CD4-positive, alpha-beta T cell treated with Interleukin-4 for 1 hour (primary cell): Measurements from ENCODE around the gene SLC1A3.

Experiments used
- DNase-seq, 2 donors: peaks; one replicate each; pipeline ENCODE4 v3.0.0-alpha.2; 2020 to 2022

The SLC1A3 gene

DNA sequence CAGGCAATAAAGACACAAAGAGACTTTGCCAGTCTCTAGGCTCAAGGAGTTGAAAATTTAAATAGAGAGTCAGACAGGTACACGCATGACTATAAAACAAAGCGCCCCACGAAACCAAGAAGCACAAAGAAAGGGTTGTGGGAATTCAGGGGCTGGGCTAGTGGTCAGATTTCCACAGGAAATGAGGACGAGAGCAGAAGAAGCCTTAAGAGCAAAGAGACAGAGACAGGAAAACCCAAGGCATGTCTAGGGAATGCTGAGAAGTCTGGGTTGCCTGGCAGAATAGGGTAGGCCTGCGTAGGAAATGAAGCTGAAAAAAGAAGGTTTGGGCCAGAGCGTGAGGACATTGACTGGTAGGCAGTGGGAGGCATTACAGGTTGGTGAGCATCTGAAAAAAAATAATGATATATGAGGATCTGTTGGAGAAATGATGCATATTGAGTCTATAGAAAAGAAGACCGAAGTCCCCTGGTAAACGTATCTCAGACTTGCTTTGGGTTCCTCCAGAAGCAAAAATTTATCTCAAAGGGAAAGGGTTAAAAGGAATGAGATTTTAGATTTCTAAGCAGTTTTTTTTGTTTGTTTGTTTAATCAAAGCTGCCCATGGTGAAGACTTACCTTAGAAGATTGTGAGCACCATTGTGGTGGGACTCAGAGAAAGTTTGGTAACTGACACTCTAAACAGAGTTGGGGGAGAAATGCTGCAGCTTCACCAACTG is 51.8 kb downstream of the SLC1A3 start:
- no peak for DNase-seq

DNA sequence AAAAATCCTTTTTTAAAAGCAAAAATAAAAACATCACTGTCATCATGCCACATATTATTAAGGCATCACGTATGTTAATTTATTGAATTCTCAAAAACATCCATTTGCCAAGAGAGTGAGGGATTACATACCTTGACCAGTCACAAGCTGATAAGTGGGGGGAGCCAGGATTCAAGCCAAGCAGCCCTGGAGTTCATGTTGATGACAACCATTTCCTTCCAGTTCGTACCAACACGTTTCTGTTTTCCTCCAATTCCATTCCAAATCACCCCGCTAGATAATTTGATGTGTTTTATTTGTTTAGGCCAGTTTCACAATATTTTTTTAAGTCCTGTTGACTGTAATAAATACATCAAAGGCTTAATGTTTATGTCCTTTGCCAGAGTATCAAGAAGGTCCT is 53.0 kb downstream of the SLC1A3 start:
- DNase-seq: no peak

DNA sequence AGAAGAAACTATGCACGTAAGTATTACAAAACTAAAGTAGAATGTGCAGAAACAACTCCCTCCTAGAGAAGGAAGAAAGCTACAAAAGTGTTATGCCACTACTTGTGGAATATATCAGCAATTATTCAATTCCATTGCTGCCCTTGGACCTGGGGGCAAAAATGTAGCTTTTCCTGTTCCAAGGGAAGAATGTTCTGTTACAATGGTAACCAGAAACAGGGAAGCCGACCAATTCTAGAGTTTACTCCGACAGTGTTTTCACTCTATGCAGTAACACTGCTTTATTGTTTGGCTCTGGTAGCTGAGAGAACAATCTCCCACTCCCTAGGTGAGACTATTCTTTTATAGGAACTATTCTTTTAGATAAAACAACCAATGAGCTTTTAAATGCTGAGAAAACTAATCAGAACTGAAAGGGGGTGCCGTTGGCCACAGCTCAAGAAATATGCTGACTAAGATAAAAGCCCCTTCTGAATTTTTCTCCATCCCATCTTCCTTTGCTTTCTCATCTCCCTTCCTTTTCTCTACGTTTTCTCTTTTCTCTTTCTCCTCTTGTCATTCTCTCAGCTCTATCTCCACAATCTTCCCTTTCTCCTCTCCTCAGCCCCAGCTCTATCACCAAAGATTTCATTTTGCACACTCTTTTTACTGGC is 54.1 kb downstream of the SLC1A3 start:
- DNase-seq: no peak

DNA sequence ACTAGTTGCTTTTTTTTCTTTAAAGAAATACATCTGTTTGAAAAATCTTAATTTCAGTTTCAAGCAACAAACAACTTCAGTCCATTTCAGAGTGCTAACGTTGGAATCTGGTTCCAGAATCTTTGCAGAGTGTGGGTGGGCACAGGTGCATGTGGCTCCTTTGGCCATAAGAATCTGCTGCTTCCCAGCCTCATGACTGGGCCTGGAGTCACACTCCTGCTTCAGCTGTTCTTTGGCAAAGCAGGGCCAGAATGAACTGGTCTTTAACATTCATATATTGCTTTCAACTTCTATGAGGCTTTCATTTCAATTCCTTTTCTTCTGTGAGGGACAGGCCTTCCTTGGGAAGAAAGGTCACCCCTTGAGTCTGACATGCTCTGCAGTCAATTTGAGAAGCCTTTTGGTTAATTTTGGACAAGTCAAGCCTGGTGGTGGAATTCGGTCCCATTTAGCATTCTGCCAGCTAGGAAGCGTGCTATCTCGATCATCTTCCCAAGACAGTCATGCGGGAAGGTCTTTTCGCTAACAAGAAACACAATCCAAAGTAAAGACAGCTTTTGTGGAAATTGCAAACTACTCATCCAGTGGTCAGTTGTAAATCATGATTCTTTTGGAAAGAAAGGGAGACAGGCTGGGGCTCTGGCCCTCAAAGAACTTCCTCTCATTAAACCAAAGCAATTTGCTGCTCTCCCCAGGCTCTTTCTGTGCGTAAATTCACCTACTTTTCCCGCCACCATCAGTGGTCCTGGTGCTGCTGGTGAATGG is 55.2 kb downstream of the SLC1A3 start:
- no peak for DNase-seq

DNA sequence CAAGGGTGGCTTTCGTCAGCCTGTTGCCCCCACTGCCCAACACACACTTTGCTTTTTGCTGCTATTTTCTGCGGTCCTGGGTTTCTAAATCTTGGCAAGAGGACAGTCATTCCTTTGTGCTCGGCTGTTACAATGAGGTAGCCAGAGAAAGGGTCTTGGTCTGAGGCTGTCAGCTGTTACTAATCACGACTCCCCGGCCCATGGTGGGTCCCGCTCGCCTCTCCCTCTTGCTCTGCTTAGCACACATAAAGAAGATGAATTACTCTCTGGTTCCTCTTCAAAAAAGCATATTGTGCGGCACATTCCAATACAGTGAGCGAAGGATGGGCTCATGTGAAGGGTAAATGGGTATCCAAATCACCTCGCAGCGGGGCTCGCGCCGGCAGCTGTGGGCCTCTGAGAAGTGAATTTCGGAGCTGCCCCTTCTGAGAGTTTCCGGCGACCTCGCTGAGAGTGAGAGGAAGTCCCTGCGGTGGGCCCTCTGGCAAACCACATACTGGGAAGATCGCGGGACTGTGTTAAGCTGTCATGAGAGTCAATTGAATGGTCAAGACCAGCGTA is 56.0 kb downstream of the SLC1A3 start:
- no peak for DNase-seq

DNA sequence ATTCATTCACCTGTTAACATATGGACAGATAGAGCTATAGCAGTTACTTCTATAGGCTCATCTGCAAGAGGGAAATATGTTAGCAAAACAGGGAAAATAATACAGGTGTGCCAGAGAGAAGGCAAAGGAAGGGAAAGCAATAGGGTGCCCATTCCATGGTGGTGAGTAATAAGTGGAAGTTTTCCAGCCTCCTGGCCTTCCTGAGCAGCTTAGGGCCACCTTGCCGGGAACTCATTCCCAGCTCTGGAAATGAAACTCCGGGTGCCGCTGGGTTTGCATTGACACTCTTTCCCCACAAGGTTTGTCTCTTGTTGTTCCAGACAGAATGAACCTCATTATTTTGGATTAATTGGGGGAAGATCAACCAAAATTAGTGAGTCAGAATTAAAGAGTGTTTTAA is 58.4 kb downstream of the SLC1A3 start:
- DNase-seq: no peak

DNA sequence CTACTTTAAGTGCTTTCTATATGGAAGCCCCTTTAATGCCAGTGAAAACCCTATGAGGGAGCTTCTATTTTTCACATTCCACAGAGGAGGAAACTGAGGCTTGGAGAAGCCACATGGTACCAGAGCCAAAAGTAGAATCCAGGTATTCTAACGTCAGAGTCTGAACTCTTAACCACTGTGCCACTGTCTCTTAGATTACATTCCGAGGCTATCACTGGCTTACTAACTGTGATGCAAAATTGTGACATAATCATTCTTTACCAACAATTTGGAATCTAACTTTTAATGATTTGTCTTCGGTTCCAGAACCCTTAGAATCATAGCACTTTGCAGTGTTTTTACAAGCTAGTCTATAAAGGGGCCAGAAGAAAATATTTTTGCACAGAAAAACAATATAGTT is 59.2 kb downstream of the SLC1A3 start:
- DNase-seq: no peak

DNA sequence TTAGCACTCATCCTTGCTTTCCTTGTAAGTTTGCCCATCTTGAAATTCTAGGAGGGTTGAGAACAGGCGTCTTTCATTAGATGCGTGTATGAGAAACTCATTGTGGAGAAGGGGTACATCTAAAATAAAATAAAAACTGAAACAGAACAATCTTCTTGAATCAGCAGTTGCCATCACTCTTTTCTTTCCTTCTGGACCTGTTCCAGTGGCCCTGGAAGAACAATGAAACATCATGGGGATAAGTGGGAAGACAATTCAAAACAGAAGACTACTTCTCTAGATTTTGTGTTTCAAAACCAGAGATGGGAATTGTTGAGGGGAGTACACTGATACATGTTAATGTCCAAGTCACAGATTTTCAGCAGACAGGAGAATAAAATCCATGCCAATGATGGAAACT is 59.9 kb downstream of the SLC1A3 start:
- no peak for DNase-seq

DNA sequence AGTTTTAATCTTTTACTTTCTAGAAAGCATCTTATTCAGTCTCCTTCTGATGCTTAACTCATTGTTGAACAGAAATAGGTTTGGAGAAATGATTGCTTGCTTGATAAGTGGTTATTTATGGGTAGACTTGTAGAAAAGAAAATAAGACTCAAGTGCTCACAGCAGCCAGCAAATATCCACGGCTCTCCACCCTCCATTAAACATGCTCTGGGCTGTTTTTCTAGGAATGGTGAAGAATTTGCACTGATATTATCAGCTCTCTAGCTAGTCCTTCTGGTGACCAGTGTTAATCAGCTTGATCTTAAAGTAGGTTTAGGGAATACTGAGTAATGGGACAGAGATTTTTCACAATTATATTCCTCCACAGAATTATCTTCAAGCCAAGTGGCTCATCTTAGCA is 60.6 kb downstream of the SLC1A3 start:
- DNase-seq: no peak

DNA sequence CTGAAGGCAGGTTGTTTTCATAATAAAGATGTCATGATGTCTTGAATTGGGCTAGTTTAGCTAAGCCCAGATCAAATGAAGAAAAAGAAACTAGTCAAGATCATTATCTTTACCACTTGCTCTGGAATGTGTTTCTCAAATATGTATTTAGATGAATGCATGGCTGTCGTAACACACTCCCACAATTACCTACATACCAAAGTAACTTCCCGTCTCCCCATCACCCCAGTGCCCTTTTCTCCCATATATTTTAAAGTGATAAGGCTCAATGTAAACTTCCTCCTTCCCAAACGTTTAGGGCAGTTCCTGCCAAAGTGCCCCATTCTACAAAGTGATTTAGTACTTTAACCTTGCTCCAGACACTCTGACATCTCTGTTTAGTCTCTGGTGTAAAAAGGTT is 61.4 kb downstream of the SLC1A3 start:
- DNase-seq: no peak

DNA sequence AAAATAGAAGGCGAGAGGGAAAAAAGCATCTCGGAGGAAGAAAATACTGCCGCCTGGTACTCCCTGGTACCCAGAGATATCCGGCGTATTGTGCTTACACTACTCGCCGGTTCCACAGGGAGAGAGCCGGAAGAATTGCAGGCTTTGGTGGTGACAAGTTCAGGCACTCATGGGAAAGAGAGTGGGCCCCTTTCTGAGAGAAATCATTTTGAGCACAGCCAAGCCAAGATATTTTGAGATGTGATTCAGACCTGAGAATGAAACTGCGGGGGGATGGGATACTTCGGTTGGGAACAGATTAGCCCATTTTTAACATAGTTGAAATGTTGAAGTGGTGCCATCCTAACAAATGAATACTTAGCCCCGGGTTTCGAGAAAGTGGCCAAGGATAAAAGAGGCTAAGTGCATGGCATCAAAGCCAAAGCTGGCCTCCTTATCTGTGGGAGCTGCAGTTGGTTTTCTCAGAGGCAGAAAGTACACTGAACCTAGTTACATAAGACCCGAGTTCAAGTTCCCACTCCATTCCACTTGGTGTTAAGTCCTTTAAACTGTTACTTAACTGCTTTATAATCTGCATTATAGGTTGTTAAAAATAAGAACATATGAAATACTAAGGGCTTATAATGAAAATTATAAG is 62.7 kb downstream of the SLC1A3 start:
- DNase-seq: no peak

DNA sequence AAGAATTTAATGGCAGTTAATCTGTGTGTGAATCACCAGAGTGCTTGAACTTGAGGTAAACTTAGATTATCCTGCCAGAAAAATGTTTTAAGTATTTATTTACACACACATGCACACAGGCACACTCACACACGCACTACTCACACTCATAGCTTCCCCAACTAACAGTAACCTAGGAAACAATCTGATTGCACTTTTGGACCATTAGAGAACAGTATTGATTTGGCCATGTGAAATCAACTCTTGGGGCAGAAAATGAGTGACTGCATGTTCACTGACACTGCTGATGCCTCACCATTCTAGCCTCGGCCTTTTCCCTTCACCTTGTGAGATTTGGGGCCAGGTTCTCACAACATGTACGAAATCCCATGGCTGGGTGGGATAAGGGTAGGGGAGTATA is 64.1 kb downstream of the SLC1A3 start:
- DNase-seq: no peak

DNA sequence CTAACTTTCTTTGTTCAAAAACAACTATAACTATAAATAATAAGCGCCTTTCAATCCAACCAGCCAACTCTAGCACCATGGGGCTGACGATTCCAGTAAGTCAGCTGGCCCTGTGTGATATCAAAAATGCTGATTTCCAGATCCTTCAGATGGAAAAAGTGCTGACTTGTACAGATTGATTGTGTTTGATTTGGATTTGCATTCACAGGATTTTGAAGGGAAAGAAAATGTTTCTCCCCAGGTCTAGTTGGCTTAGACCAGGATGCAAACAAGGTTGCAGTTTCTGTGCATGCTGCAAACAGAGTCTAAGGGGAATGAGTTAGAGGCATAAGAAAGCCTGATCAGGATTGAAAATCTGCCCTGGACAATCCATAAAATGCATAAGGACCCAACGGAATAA is 68.9 kb downstream of the SLC1A3 start:
- DNase-seq: no peak

DNA sequence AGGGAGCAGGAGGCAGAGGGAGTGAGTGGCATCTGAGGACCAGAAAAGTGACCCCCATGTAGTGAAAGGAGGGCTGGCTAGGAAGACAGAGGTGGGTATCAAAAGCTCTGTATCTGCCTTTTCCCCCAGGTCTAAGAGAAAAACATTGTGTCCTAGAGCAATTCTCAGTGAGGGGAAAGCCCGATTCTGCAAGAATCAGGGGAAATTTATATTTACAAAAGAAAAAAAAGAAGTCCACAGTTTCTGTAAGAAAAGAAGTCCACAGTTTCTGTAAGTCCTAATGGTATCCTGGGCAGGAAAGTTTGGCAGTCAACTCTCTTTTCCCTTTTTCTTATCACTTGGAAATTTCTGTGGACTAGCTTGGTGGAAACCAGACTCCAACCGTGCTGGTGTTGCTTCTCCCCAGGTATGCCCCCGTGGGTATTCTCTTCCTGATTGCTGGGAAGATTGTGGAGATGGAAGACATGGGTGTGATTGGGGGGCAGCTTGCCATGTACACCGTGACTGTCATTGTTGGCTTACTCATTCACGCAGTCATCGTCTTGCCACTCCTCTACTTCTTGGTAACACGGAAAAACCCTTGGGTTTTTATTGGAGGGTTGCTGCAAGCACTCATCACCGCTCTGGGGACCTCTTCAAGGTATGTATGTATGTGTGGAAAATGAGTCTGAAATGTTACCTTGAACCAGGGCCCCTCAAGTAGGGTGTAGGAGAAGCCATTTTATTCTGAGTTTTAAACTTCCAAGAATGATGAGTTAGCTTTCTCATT is 73.0 kb downstream of the SLC1A3 start:
- DNase-seq: no peak

DNA sequence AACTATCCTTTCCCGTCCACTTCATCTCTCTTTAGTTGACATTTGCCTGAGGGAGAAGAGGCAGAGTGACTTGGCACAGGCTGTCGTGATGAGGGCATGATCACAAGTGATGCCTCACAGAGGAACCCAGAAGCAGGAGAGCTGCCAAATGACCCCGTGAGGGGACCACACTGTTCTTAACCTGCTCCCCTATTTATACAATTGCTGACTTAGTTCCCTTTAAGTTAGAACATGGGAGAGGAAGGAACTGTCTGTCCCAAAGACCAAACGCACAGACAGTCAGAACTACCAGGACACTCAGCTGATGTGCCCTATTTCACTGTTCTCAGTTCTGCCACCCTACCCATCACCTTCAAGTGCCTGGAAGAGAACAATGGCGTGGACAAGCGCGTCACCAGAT is 73.7 kb downstream of the SLC1A3 start:
- no peak for DNase-seq

DNA sequence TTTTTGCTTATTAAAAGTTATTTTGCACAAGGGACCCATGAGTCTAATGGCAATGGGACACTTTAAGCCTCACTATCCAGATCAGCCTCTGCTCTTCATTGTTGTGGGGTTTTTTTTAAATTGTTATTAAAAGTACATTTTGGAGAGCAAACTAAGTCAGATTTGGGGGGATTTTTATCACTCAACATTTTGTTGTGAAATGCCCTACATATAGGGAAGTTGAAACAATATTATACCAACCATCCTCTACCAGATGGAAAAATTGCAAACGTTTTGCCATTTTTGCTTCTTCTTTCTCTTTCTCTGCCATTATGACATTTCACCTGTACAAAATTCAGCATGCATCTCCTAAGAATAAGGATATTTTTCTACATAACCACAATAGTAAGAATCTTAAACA is 75.3 kb downstream of the SLC1A3 start:
- no peak for DNase-seq

DNA sequence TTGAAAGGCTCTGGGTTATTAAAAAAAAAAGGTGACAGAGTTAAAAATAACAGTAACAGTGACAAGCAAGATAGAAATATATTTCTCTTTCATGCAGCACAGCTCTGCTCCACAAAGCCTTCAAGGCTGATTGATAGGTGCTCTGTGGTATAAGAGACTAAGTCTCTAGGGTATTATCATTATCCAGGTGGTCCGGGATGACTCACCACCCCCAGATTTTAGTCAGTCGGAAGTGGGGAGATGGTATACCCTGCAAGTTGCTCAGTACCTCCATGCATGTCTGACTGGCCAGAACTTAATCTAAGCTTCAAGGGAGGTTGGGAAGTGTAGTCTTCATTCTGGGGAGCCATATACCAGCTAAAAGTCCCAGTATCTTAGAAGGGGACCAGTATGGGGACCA is 76.1 kb downstream of the SLC1A3 start:
- no peak for DNase-seq

DNA sequence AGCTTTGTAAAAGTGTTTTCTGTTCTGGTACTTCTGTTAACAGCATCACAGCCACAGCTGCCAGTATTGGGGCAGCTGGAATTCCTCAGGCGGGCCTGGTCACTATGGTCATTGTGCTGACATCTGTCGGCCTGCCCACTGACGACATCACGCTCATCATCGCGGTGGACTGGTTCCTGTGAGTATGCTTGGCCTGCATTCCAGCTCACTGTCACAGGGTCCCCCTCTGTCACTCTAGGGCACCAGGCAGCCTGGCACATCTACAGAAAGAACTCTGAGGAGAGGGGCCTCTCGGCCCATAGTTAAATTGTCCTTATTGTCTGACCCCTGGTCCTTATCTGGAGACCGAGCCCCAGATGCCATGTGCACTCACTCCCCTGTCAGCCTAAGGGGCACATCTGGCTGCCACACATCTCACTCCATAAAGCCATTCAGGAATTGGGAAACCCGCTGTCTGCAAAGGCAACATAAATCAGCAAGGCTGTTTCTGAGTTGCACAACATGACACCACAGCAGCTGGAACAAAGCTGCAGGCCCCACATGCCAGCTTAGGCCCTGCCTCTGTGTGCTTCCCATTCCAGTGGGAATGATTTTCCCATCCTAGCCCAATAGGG is 77.5 kb downstream of the SLC1A3 start:
- no peak for DNase-seq

DNA sequence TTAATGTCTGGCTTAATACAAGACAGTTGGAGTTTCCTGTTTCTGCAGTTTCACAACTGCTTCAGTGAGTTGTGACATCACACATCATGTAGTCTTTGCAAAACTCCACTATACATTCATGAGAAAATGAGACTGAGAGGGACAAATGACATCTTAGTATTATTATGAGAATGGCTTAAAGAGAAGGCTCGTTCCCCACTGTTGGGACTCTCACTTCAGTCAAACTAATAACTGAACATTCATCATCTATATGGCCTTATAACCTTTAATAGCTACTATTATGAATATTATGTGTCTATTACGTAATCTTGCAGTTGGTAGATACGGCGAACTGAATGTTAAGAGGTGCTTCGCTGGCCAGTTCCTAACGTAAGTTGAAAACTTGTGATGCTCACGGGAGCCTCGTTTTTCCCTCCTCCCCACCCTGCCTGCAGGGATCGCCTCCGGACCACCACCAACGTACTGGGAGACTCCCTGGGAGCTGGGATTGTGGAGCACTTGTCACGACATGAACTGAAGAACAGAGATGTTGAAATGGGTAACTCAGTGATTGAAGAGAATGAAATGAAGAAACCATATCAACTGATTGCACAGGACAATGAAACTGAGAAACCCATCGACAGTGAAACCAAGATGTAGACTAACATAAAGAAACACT is 79.4 kb downstream of the SLC1A3 start:
- peak in 1 of 2 donors; percentile 36 for DNase-seq

DNA sequence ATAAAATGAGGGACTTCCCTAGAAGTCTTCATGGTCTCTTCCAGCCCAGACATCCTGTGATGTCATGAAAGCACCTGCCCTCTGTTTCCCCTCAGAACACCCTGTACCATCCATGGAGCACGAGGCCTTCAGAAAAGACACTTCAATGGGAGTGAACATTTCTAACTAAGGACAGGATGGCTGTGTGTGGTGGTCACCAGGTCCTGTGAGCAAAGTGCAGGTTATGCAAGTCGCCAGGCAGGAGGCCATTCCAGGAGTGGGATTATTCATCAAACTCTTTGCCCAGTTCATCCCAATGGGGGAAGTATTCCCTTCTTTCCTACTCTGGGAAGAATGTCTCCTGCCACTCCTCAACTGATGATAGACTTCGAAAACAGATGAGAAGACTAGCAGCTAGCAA is 80.5 kb downstream of the SLC1A3 start:
- DNase-seq: no peak

DNA sequence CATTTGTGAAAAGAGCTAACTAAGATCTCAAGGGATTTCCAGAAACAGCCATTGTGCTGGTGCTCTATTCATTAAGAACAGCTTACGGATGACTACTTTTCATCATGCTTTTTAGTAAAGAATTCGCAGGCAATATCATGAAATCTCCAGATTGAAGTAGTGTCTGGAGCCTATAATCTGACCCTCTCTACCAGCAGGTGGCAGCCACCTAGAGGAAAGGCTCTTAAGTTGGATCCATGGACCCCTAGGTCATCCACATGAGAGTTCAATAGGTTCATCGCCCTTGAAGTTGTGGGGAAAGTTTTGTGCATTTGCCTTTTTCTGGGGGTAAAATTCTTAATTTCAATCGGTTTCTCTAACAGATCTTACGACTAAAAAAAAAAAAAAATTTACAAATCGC is 82.3 kb downstream of the SLC1A3 start:
- DNase-seq: no peak

DNA sequence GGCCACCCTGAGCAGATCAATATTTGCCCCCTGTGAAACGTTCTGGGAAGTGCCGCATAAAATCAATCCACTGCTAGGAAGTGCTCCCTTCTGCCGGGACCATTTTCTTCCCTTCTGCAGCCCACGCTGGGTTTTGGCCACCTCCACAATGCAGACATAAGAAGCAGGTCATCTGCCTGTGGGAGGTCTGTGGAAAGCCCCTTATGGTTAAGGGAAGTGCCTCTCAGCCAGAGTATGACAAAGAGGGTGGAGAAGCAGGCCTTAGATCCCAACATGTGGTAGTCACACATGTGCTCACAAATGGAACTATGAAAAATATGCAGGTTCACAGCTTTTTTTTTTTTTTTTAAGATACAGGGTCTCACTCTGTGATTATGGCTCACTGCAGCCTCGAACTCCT is 82.8 kb downstream of the SLC1A3 start:
- peak in 1 of 2 donors; percentile 47 for DNase-seq
